ENCODE data around the gene CD3G. TPM values are rescaled to one million over a fixed set of nuclear protein-coding genes. Genes with fewer than 3 reads are reported as not detected.

The CD3G gene
- total RNA-seq, 1 experiment from 2014 or later: not detected

DNA sequence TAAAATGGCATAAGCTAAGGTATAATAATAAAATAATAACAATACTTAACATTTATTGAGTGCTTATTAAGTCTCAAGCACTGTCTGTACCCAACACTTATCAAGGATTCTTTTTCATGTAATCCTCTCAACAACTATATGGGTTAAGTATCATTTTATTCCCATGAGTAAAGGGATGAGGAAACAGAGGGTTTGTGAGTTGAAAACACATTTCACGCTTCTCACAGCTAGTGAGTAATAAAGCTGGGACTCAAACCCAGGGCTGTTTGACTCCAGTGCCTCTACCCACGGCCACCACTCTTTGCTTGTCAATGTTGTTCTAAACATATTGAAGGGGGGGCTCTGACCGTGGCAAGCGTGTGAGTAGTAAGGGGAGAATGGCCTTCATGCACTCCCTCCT lies 30.9 kb upstream of the CD3G start:
- H3K27me3 ChIP-seq (replicated peaks): no peaks in the 10 kb centered on the region
- H3K4me1 ChIP-seq (replicated peaks): no peaks in the 10 kb centered on the region
- H3K36me3 ChIP-seq: no peaks in the 10 kb centered on the region

DNA sequence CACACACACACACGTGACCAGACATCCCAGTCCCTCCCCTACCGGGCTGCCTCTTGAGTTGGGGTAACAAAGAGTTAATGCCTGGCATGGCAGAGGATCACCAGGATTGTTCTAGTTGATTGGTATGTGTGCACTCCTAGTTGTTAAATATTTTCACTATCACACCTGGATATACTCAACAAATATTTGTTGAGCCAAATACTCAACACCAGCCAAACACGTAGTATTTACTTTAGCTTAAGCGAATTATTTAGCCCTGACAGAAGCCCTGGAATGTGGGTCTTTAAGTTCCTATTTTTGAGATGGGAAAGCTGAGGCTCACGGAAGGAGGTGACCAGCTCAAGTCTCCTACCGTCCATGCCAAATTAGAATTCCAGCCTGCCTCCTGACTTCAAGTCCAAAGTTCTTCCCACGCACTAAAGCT lies 29.1 kb upstream of the CD3G start:
- no peak for DNase-seq (ENCODE audit: low read depth in 1 of 2, low spot score in 2 of 2)
- H3K36me3 ChIP-seq: no peaks in the 10 kb centered on the region
- H3K27me3 ChIP-seq (replicated peaks): no peaks in the 10 kb centered on the region
- H3K27ac ChIP-seq: no peak overlapping the region
- no peaks in the 10 kb centered on the region for H3K4me1 ChIP-seq (replicated peaks)
- H3K4me3 ChIP-seq: no peak overlapping the region
- no peaks in the 10 kb centered on the region for H3K9me3 ChIP-seq (replicated peaks)

More for the DNA sequence above, 30.9 kb upstream of the CD3G start:
- DNase-seq (ENCODE audit: low read depth in 1 of 2, low spot score in 2 of 2): no peak
- Histone ChIP-seq H3K27ac (no peak overlapping the region), H3K9me3 (replicated peaks) (no peaks in the 10 kb centered on the region), H3K4me3 (no peak overlapping the region)

DNA sequence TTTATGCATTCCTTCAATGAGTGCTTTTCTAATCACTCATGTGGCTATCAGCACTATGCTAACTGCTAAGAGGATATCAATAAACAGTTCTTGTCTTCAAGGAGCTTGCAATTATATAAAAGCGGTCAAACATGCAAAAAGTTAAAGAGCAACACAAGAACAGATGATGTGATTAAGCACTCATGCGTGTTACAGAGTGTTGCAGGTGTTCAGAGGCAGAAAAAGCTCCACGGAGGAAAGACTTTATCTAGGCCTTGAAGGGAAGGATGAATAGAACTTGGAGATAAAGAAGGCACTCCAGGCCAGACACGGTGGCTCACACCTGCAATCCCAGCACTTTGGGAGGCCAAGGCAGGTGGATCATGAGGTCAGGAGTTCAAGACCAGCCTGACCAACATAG lies 26.0 kb upstream of the CD3G start:
- H3K27ac ChIP-seq: no peak overlapping the region
- H3K9me3 ChIP-seq (replicated peaks): no peaks in the 10 kb centered on the region
- no peaks in the 10 kb centered on the region for H3K36me3 ChIP-seq
- no peaks in the 10 kb centered on the region for H3K27me3 ChIP-seq (replicated peaks)
- no peak overlapping the region for H3K4me3 ChIP-seq
- DNase-seq (ENCODE audit: low read depth in 1 of 2, low spot score in 2 of 2): no peak
- no peaks in the 10 kb centered on the region for H3K4me1 ChIP-seq (replicated peaks)

DNA sequence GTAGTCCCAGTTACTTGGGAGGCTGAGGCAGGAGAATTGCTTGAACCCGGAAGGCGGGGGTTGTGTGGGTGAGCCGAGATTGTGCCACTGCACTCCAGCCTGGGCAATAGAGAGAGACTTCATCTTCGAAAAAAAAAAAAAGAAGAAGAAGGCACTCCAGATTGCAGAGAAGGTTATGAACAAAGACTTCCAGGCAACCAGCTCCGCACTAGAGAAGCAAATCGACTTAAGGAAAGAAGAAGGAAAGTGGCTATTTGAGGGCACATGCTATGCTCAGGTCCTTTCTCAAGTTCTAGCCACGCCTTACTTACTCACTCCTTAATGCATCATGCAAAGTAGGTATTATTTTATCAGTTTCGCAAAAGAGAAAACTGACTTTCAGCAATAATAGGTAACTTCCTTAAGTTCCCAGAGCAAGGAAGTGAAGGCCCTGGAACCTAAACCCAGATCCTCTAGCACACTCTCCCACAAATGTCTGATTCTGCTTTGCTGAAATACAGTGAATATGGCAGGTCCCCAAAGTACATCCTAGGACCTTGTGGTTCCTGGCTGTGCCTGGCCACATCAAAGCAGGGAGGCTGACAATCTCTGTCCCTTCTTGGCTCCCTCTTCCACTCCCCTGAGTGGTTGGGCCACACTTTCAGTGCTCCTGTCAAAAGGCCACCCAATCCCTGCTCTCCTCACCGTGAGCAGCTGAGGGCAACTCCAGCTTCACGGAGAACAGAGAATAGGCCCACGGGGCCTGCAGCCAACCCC lies 25.4 kb upstream of the CD3G start:
- no peak overlapping the region for H3K4me3 ChIP-seq
- no peaks in the 10 kb centered on the region for H3K9me3 ChIP-seq (replicated peaks)
- no peaks in the 10 kb centered on the region for H3K36me3 ChIP-seq
- no peak for DNase-seq (ENCODE audit: low read depth in 1 of 2, low spot score in 2 of 2)
- no peak overlapping the region for H3K27ac ChIP-seq
- H3K4me1 ChIP-seq (replicated peaks): no peaks in the 10 kb centered on the region
- H3K27me3 ChIP-seq (replicated peaks): no peaks in the 10 kb centered on the region

DNA sequence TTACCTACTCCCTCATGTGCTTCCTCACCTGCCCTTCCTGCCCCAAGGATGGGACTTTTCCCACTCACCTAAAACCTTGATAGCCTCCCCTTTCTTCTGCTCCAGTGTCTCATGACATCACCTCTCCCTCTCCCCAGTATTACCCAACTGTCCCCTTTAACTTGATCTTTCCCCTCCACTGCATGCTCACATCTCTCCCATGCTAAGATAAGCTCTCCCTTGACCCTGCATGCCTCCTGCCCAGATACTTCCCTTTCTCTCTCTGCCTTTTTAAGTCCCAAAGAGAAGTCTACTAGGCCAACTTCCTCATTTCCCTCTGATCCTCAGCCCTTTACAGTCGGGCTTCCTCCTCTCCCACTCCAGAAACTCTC lies 24.8 kb upstream of the CD3G start:
- Histone ChIP-seq H3K4me1 (replicated peaks) (no peaks in the 10 kb centered on the region), H3K4me3 (no peak overlapping the region), H3K9me3 (replicated peaks) (no peaks in the 10 kb centered on the region), H3K36me3 (no peaks in the 10 kb centered on the region), H3K27me3 (replicated peaks) (no peaks in the 10 kb centered on the region), H3K27ac (no peak overlapping the region)
- DNase-seq (ENCODE audit: low read depth in 1 of 2, low spot score in 2 of 2): no peak

DNA sequence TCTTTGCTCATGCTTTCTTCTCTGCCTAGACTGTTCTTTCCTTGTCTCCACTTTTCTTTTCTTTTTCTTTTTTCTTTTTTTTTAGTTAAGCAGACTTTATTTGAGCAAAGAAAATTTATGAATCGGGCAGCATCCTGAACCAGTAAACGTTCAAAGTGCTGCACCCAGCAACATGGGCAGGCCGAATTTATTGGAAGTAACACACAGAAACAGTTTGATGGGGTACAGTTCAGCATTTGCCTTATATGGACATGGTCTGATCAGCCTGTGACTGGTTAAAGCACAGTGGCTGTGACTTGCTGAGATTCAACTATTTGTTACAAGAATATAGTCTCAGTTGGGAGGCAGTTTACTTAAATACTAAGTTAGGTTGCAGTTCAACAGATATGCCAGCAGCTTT lies 23.6 kb upstream of the CD3G start:
- Histone ChIP-seq H3K36me3 (no peaks in the 10 kb centered on the region), H3K4me1 (replicated peaks) (no peaks in the 10 kb centered on the region), H3K9me3 (replicated peaks) (no peaks in the 10 kb centered on the region), H3K27me3 (replicated peaks) (no peaks in the 10 kb centered on the region), H3K27ac (no peak overlapping the region), H3K4me3 (no peak overlapping the region)
- no peak for DNase-seq (ENCODE audit: low read depth in 1 of 2, low spot score in 2 of 2)

DNA sequence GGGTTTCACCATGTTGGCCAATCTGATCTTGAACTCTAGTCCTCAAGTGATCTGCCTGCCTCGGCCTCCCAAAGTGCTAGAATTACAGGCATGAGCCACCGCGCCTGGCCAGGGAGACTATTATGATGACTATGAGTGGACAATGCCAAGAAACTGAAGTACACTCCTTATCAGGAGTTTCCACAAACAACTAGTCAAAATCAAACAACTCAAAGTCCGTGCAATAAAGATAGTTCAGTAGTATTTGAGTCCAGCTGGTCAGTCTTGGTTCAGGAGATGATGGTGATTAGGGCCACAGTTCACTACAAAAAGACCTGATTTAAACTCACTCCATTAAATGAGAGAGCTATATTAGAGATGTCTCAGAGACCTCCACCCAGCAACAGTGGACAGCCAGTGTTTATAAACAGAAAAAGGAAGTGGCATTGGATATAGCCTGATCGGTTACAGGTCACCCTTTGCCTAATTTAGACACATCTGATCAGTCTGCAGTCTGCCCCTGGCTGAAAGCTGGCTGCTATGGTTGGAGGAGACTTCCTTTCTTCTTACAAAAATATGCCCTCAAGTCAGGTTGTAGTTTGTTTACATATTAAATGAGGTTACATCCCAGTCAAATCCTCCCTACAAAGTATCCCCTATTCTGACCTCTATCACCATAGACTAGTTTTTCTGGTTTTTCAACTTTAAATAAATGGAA lies 22.6 kb upstream of the CD3G start:
- H3K4me1 ChIP-seq (replicated peaks): no peaks in the 10 kb centered on the region
- no peak overlapping the region for H3K27ac ChIP-seq
- H3K9me3 ChIP-seq (replicated peaks): no peaks in the 10 kb centered on the region
- H3K27me3 ChIP-seq (replicated peaks): no peaks in the 10 kb centered on the region
- no peak overlapping the region for H3K4me3 ChIP-seq
- no peak for DNase-seq (ENCODE audit: low read depth in 1 of 2, low spot score in 2 of 2)
- H3K36me3 ChIP-seq: no peaks in the 10 kb centered on the region

DNA sequence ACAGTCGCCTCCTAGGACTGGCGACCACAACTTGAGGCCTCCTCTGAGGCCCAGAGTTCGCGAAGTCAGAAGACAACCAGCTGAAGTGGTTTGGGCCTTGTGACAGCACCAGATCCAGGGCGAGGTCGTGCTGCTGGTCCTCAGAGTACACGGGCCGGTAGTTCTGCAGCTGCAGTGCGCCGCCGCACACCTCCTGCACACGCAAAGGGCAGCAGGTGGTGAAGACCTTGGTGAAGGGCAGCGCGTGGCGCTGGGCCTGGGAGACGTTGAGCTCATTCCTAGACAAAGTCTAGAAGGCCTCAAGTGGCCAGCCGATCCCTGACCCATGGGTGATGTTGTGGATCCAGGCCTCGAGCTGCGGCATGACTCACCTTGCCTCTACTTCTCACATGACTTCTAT lies 21.4 kb upstream of the CD3G start:
- Histone ChIP-seq H3K4me1 (replicated peaks) (no peaks in the 10 kb centered on the region), H3K36me3 (no peaks in the 10 kb centered on the region), H3K4me3 (no peak overlapping the region), H3K9me3 (replicated peaks) (no peaks in the 10 kb centered on the region), H3K27ac (no peak overlapping the region), H3K27me3 (replicated peaks) (no peaks in the 10 kb centered on the region)
- no peak for DNase-seq (ENCODE audit: low read depth in 1 of 2, low spot score in 2 of 2)

DNA sequence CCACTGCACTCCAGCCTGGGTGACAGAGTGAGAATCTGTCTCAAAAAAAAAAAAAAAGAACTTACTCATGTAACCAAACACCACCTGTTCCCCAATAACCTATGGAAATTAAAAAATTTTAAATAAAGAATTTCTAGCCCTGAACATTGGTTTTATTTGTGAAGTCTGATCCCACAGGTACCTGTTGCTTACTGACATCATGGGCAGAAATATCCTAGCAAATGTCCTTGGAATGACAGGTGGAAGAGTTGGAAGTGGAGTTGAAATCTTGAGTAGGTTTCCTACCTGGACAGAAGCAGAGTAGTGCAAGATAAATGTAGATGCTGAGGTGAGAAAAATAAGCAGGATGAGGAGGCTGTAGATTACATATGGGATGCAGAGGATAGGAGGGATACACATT lies 18.9 kb upstream of the CD3G start:
- H3K4me3 ChIP-seq: no peak overlapping the region
- no peaks in the 10 kb centered on the region for H3K27me3 ChIP-seq (replicated peaks)
- DNase-seq (ENCODE audit: low read depth in 1 of 2, low spot score in 2 of 2): no peak
- H3K9me3 ChIP-seq (replicated peaks): no peaks in the 10 kb centered on the region
- no peaks in the 10 kb centered on the region for H3K36me3 ChIP-seq
- no peak overlapping the region for H3K27ac ChIP-seq
- H3K4me1 ChIP-seq (replicated peaks): no peaks in the 10 kb centered on the region

DNA sequence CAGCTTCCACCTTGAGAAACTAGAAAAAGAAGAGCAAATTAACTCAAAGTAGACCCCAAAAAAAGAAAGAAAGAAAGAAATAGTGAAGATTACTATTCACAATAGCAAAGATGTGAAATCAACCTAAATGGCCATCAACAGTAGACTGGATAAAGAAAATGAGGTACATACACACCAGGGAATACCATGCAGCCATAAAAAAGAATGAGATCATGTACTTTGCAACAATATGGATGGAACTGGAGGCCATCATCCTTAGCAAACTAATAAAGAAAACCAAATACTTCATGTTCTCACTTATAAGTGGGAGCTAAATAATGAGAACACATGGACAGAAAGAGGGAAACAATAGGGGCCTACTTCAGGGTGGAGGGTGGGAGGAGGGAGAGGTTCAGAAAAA lies 15.4 kb upstream of the CD3G start:
- Histone ChIP-seq H3K9me3 (replicated peaks) (no peaks in the 10 kb centered on the region), H3K4me1 (replicated peaks) (no peaks in the 10 kb centered on the region), H3K27me3 (replicated peaks) (no peaks in the 10 kb centered on the region), H3K4me3 (no peak overlapping the region), H3K36me3 (no peaks in the 10 kb centered on the region), H3K27ac (no peak overlapping the region)
- DNase-seq (ENCODE audit: low read depth in 1 of 2, low spot score in 2 of 2): no peak

DNA sequence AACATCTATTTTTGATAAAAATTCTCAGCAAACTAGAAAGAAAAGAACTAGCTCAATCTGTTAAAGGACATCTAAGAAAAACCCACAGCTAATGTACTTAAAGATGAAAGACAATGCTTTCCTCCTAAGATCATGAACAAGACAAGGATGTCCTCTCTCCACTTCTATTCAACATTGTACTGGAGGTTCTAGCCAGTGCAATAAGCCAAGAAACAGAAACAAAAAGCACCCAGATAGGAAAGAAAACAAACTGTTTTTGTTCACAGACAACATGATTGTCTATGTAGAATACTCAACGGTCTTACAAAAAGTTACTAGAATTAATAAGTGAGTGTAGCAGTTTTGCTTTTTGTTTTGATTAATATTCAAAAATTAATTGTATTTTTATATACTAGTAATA lies 9.4 kb upstream of the CD3G start:
- Histone ChIP-seq H3K4me1 (replicated peaks) (no peaks in the 10 kb centered on the region), H3K36me3 (no peaks in the 10 kb centered on the region), H3K27ac (no peak overlapping the region), H3K27me3 (replicated peaks) (no peaks in the 10 kb centered on the region), H3K9me3 (replicated peaks) (no peaks in the 10 kb centered on the region), H3K4me3 (no peak overlapping the region)
- no peak for DNase-seq (ENCODE audit: low read depth in 1 of 2, low spot score in 2 of 2)

DNA sequence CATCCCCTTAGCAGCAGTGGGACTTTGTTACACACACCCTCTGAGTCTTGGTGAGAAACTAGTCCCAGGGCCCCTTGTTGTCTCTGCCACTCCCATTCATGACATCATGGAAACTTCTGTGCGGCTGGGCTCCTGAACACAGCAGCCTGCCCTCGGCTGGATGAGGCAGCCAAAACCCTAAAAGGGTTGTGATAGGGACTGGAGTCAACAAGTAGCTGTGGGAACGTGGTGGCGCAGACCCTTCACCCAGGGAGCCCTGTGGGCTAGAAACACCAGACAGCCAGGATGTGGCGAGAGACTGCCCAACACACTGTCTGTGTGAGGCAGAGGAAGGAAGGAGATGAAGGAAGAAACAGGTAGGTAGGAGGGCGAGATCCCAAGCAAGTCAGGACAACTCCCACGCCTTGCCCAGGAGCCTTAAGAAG lies 5.5 kb upstream of the CD3G start:
- H3K36me3 ChIP-seq: no peaks in the 10 kb centered on the region
- no peaks in the 10 kb centered on the region for H3K9me3 ChIP-seq (replicated peaks)
- H3K4me1 ChIP-seq (replicated peaks): no peaks in the 10 kb centered on the region
- DNase-seq (ENCODE audit: low read depth in 1 of 2, low spot score in 2 of 2): no peak
- no peak overlapping the region for H3K27ac ChIP-seq
- no peaks in the 10 kb centered on the region for H3K27me3 ChIP-seq (replicated peaks)
- no peak overlapping the region for H3K4me3 ChIP-seq

DNA sequence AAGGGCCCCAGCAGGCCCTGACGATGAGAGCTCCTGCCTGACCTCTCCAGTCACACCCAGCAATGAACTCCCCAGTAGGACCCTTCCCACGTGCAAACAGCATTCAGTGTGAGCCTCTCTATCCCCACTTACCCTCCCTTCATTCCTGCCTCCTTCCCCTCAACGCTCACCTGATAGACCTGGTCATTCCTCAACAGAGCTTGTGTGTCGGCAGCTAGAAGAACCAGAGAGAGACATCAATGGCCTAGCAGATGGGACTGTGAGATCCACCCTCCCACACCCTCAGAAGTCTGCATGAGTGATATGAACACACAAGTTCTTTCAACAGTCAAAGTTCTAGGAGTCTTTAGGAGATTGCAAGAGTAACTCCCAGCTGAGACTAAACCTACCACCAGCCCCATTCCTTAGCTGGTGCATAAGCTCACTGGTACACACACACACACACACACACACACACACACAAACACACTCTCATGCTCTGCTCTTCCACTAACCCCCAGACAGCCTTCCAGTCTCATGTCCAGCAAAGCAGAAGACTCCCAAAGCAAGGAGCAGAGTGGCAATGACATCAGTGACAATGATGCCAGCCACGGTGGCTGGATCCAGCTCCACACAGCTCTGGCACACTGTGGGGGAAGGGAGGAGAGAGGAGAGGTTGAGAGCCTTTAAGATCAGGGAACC lies 4.7 kb upstream of the CD3G start:
- Histone ChIP-seq H3K27ac (no peak overlapping the region), H3K27me3 (replicated peaks) (no peaks in the 10 kb centered on the region), H3K9me3 (replicated peaks) (no peaks in the 10 kb centered on the region), H3K4me3 (no peak overlapping the region), H3K4me1 (replicated peaks) (no peaks in the 10 kb centered on the region), H3K36me3 (no peaks in the 10 kb centered on the region)
- DNase-seq (ENCODE audit: low read depth in 1 of 2, low spot score in 2 of 2): no peak

DNA sequence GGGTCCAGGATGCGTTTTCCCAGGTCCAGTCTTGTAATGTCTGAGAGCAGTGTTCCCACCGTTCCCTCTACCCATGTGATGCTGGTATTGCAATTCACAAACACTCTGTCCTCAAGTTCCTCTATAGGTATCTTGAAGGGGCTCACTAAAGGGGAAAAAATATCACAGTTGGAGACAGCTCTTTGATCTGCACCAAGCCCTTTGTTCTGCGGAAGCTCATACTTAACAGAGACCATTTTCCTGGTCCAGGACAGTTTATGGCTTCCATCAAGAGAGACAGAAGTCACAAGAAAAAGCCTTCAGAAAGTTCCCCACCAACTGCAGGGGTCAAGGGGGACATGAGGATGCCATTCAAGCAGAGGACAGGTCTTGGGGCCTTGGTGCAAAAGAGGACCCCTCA lies 3.7 kb upstream of the CD3G start:
- no peaks in the 10 kb centered on the region for H3K9me3 ChIP-seq (replicated peaks)

More for the DNA sequence above, 3.7 kb upstream of the CD3G start:
- Histone ChIP-seq H3K27me3 (replicated peaks) (no peaks in the 10 kb centered on the region), H3K27ac (no peak overlapping the region), H3K4me1 (replicated peaks) (no peaks in the 10 kb centered on the region), H3K36me3 (no peaks in the 10 kb centered on the region), H3K4me3 (no peak overlapping the region)
- no peak for DNase-seq (ENCODE audit: low read depth in 1 of 2, low spot score in 2 of 2)

Data from SJSA1 (cell line).